DMS153 treated with DMSO at 0.1 percent for 48 hours (cell line): Measurements from ENCODE around the gene MSMB.
"Not testable (repeated sequence)": the region's sequence is repeated elsewhere in the genome, so short reads cannot be mapped to it uniquely, and the experiment has no call there.

ENCODE experiments used
- DNase-seq: peaks from one replicate; lab custom pipeline; 2025; ENCODE audit not compliant: unreplicated experiment; lab: John Stamatoyannopoulos, UW

MSMB gene

GRCh38 chr10:46046261-46046660 lies at the start of gene MSMB:
TSS of gene MSMB (minus strand) at chr10:46046269. CDS start at chr10:46046237, 32 bp downstream.
- DNase-seq, result no peak

GRCh38 chr10:46094931-46095750 lies 49.1 kb upstream of the MSMB start:
- peak; percentile 32 for DNase-seq

- DNase-seq, result no peak
Observed at GRCh38 chr10:46094197-46094500, 48.1 kb upstream of the MSMB start.

- DNase-seq, result not testable (repeated sequence)
Observed at GRCh38 chr10:46093316-46094196, 47.5 kb upstream of the MSMB start.

GRCh38 chr10:46092524-46093081 lies 46.5 kb upstream of the MSMB start:
- no peak for DNase-seq

GRCh38 chr10:46091828-46092523 lies 45.9 kb upstream of the MSMB start:
- DNase-seq, result no peak

- no peak for DNase-seq
Observed at GRCh38 chr10:46091080-46091827, 45.2 kb upstream of the MSMB start.

GRCh38 chr10:46090258-46090812 lies 44.3 kb upstream of the MSMB start:
- no peak for DNase-seq

- DNase-seq, result not testable (repeated sequence)
Observed at GRCh38 chr10:46087381-46087780, 41.3 kb upstream of the MSMB start.

GRCh38 chr10:46084321-46085165 lies 38.5 kb upstream of the MSMB start:
- DNase-seq, result no peak

GRCh38 chr10:46080886-46081285 lies 34.8 kb upstream of the MSMB start:
- DNase-seq, result no peak

- no peak for DNase-seq
Observed at GRCh38 chr10:46079831-46080585, 33.9 kb upstream of the MSMB start.

- no peak for DNase-seq
Observed at GRCh38 chr10:46077731-46078413, 31.8 kb upstream of the MSMB start.

- DNase-seq, result no peak
Observed at GRCh38 chr10:46077141-46077554, 31.1 kb upstream of the MSMB start.

GRCh38 chr10:46075869-46076268 lies 29.8 kb upstream of the MSMB start:
- no peak for DNase-seq

- DNase-seq, result no peak
Observed at GRCh38 chr10:46074196-46074946, 28.3 kb upstream of the MSMB start.

- no peak for DNase-seq
Observed at GRCh38 chr10:46073564-46073963, 27.5 kb upstream of the MSMB start.
